HUDEP-2 (cell line): Measurements from ENCODE around the gene ANKRD17.

ENCODE experiments used
- DNase-seq, 76 experiments: peaks; one replicate each; lab custom pipeline; 2025; ENCODE audit not compliant: unreplicated experiment in 76 of 76; lab: John Stamatoyannopoulos, UW

Gene ANKRD17

DNA sequence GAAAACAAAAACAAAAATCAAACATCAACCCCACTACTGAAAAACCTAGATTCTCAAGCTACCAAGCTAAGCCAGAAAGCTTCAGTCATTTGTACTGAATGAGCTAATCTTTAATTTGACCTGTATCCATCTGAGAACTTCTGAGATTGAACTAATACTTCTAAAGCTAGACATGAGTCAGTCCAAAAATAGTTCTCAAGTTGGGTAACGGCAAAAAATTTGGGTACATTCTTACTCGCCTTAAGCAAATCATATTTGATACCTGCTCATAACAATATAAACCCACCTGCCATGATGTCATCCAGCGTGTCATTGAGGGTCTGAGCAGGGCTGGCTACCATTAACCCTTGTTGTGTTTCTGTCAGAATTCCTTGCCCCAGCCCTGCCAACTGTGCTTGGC lies 119.4 kb downstream of the ANKRD17 start:
- DNase-seq, result no peak

DNA sequence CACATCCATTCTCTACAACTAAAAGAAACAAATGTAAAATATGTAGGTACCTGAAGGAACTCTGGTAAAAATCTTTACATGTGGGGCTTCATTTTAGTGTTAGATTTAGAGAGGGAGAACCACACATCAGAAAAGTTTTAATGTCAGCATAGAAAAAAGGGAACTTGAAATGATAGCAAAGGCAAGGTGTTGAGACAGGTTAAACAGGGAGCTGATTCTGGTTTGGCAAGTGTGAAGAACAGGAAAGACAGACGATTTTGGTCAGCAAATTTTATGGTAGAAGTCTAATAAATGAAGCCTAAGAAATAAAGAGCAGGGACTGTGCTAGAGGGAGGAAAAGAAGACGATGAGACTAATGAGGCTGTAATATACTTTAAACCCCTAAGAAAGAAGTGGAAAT lies 121.5 kb downstream of the ANKRD17 start:
- no peak for DNase-seq

DNA sequence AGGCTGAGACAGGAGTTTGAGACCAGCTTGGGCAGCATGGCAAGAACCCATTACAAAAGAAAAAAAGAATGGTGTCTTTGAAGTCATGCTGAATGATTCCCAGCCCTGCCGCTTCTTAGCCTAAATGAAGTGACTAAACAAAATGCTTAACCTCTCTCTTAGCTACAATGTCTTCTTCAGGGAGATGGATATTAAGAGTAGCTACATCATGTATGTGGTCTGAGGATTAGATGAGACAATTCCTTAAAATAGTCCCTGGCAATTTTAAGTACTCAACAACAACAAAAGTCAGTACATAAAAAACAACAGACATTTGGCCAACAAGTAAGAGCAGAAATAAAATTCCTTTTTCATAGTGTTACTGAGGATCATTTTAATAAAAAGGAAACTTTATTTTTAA lies 124.8 kb downstream of the ANKRD17 start:
- DNase-seq, result no peak

DNA sequence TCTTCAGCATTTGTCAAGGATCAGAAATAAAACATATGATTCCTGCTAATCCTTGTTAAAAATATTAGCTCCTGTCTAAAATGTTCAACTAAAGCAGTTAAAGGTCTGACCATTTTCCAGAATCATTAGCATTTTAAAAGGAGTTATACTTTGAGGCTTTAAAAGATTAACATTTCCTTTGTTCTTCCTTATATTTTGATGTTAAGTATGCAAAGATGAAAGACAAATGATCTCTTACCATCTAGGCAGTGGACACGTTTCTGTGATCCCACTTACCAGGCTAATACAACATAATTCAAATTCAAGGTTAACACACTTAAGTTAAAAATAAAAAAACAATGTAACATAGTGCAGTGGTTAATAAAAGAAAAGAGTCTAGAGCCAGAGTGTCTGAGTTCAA lies 127.3 kb downstream of the ANKRD17 start:
- DNase-seq, result no peak

DNA sequence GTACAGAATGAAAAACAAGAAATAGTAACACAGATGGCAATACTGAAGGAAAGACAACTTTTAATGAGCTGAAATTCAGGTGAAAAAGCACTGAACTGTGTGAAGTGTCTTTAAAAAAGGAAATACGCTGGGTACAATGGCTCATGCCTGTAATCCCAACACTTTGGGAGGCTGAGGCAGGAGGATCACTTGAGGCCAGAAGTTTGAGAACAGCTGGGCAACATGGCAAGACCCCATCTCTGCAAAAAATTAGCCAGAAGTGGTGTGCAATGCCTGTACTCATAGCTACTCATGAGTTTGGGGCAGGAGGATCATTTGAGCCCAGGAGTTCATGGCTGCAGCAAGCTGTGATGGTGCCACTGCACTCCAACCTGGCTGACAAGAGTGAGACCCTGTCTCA lies 129.3 kb downstream of the ANKRD17 start:
- DNase-seq, result no peak

DNA sequence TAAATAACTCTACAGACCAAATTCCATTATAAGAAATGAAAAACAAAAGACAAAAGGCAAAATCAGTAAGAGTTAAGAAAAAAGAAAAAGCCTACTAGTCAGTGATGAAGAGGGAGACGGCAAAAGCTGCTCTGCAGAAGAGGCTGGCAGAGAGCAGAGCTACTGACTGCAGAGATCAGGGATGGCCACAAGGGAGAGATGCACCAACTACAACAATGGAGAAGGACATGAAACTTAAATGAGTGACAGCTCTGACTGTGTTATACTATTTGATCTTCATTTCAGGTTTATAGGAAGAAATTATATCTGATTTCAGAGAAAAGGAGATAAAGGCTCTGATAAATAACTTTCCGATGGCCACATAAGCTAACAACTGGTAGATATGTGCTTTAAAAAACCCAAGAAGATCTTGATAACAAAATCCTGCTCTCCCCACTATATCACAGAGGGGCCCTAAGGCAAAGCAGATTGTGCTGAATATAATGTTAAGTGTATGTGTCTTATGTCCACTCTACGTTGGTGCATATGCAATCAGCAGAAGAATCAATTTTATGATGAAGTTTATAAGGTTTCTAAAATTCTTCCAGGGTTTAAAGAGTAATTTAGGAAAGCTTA lies 130.7 kb downstream of the ANKRD17 start:
- DNase-seq, result peak in 30 of 76 experiments; percentile 0 to 48 (median 10)

DNA sequence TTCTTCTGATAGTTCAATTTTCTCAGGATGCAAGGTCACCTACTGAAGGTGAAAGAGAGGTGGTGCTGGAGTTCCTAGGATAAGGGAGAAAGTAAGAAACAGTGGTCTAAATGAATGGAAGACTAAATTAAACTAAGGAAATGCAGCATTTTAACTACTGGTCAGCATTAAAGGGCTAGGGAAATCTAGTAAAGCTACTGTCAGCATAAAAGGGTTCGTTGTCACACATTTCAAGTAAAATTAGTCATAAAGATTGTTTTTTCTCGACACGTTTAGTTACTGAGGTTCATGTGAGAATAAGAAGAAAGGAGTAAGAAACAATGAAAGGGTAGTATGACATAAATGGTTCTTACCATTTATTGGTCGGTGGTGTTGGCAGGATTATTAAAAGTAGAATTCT lies 149.1 kb downstream of the ANKRD17 start:
- DNase-seq, result no peak

DNA sequence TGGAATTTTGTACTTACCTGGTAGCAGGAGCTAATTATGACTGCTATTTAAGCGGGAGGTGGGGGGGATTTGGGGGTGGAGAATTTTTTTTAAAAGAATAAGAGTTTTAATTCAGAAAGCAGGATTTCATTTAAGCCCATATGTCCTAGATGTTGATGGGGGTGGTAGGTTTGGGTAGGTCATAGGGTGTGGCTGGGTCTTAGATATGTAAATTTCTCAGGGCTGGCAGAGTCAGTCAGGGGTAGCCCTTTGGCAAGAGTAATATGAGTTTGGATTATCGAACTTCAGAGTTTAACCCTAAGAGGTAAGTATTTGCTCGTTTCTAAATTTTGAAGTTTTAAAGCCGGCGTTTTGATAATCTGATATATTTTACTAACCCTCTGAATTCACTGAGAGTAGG lies 153.9 kb downstream of the ANKRD17 start:
- DNase-seq, result no peak

DNA sequence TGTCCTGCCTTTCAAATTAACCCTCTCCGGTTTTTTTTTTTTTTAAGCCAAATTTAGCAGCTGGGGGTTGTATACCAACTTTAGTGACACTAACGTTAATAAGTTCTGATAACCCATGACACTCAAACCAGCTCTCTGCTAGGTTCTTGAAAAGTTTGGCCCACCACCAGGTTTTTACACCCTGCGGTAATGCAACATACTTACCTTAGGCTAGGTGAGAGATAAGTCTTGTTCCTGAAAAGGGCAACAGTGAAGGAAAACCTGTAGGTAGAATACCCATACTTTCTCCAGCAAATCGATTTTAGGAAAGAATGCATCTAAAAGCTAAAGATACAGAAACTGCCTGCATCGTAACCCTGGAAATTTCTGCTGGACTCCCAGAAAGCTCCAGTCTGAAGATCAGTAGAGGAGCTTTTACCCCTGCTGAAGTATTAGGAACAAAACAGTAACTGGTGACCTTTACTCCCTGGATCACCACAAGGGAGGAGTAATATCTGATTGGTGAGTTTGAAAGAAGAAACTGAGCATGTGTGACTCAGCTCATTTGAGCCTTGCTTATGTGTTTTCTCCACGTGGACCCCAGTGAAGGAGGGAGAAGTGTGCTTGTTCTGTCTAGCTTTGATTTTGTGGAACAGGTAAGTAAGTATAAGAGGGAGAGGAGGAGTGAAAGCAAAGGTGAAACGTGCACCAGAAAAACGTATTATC lies 154.6 kb downstream of the ANKRD17 start:
- DNase-seq, result peak in 8 of 76 experiments; percentile 1 to 29 (median 10)

DNA sequence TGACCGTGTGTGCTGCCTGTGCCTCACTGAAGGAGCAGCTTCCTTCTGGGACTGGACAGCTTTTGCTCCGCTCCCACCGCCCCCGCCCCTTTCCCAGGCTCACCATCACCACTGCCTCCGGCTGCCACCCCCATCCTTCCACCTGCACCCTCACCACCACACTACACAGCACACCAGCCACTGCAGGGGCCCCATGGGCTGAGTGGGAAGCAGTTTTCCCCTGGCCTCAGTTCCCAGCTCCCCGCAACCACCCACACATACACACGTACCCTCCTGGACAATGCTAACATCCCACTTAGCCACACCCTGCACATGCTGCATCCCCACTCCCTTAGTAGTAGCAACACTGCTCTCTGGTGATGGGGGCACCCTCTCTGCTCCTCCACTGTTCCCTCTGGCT lies 159.5 kb downstream of the ANKRD17 start:
- no peak for DNase-seq

DNA sequence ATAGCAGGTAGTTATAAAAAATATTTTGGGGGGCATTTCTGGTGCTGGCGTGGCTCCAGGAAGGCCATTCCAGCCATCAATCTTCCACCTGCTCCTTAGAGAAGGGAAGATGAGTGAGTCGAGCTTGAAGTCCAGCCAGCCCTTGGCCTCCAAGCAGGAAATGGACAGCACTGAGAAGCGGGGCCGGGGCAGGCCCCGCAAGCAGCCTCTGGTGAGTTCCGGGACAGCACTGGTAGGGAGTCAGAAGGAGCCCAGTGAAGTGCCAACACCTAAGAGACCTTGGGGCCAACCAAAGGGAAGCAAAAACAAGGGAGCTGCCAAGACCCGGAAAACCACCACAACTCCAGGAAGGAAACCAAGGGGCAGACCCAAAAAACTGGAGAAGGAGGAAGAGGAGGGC lies 159.9 kb downstream of the ANKRD17 start:
- DNase-seq, result no peak

DNA sequence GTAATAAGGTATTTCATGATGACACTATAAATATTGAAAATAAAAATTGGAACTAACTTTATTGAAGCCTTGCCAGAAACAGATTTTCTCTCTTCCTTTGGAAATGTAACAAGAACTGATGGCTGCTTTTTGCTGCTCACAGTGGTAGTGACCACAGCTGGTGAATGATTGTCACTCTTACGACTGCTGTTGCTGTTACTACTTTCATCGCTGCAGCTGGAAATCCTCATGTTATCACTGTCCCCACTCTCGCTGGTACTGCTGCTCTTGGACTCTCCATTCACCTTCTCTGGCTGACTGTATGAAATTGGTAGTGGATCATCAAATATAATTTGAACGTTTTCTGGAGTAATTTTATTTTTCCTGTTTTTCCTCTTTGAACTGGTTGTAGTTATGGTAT lies 160.6 kb downstream of the ANKRD17 start:
- DNase-seq, result no peak

DNA sequence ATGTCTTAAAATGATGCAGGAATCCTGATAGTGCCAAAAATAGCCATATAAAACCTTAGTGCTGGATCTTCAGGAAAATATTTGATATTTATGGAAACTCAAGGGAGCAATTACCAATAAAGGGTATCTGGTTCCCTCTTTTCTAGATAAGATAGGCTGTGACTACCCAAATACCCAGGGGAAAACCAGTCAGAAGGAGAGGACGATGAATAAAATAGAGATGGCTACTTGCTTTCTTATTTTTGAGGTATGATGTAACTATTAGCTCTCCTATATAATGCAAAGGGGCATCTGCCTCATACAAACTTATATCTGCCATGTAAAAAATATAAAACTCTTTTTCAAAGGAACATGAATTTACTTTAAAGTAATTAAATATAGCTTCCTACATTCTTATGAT lies 165.7 kb downstream of the ANKRD17 start:
- DNase-seq, result no peak

DNA sequence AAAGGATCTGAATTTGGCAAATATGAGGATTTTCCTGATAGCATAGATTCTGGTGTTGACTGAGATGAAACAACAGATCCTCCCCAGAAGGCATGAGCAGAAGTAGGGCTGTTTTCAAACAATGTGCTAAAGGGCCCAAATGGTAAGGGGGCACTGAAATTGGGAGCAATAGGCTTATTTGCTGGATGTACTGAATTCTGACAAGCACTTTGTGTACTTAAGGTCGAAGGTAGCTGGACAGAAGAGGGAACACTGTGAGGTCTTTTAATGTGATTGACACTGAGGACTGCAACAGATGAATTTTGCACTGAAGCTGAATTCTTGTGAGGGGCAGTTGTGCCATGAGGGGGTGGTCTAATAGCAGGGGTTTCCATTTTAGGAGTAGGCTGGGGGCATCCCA lies 167.9 kb downstream of the ANKRD17 start:
- no peak for DNase-seq

DNA sequence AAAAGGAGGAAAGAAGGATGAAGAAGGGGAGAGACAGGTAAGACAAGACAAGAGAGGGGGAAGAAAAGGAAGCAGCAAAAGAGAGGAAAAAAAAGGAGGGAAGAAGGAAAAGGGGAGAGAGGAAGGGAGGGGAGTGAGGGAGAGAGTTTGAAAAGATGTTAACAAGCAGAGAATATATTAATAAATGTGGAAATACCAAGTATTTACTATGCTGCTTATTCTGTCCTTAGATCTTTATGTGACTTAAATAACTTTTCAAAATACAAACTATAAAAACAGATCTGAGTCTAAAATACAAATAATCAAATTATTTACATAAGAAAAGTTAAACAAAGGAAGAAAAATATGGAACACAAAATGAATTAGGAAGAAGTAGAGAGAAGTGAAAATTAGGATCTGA lies 170.7 kb downstream of the ANKRD17 start:
- DNase-seq, result no peak

DNA sequence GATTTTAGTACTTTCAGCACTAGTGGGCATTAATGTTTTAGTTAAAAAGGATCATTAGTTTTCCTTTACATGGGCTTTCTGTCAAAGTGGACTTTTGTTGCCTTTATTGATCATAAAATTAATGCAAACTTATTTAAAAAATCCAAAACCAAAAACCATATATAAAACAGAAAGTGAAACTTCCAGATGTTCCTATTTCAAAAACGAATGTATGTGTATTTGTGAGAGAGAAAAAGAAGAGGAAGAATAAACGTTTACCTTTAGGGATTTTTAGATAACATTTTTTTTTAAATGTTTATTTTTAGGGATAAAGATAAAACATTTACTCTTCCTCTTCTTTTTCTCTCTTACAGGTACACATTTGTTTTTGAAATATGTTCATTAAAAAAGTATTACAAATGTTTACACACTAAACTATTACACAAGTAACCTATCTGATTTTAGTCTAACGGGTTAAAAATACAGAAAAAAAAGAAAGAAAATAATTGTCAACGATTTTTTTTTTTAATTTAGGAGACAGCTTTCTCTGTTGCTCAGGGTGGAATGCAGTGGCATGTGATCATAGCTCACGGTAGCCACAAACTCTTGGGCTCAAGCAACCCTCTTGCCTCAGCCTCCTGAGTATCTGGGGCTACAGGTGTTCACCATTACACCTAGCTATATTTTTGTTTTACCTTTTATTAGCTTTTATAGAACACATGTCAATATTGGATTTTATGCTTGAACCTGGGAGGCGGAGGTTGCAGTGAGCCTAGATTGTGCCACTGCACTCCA lies 172.3 kb downstream of the ANKRD17 start:
- no peak for DNase-seq

DNA sequence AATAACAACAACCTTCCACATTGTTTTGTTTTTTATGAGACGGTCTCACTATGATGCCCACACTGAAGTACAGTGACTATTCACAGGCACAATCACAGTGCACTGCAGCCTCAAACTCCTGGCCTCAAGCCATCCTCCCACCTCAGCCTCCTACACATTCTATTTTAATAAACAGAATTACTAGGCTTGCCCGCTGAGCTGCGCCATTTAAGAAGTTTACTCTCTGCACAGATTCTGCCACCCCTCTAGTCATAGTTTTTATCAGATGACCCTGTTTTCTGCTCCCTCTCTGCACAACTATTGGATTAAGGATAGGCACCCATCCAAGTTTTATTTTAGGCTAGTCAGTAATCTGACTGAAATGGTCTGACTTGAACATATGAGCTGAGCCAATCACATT lies 177.8 kb downstream of the ANKRD17 start:
- DNase-seq, result peak in 5 of 76 experiments; percentile 4 to 27 (median 21)

DNA sequence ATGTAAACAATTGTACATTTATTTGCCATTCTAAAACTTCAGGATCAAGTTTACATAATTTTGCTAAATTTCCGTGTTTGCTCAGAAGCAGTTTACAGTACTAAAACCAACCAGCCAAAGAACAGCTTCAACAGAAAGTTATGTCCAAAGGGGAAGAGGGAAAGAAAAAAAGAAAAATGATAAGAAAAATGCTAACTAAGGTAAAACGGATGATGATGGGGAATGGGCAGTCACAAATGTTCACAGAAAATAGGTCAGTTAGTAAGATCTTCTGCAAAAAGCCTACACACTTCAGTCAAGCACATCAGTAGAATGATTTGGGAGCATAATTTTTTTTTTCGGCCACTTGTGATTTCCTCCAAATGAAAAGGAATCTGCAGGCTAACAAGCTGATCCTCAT lies 182.8 kb downstream of the ANKRD17 start:
- no peak for DNase-seq

DNA sequence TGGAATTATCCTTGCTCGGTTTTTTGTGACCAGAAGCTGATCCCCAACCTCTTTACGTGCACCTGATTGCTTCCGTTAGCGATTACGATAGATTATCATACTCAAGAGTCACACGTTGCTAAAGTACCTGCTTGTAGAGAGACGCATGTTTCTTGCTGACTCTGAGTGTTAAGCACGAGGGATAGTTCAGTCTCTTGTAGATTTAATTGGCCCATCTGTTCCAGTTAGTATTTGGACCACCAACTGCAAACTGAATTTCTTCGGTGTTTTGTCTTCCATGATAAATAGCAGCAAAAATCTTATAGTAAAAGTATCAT lies 188.6 kb downstream of the ANKRD17 start:
- DNase-seq, result peak in 3 of 76 experiments; percentile 36 to 46 (median 41)

DNA sequence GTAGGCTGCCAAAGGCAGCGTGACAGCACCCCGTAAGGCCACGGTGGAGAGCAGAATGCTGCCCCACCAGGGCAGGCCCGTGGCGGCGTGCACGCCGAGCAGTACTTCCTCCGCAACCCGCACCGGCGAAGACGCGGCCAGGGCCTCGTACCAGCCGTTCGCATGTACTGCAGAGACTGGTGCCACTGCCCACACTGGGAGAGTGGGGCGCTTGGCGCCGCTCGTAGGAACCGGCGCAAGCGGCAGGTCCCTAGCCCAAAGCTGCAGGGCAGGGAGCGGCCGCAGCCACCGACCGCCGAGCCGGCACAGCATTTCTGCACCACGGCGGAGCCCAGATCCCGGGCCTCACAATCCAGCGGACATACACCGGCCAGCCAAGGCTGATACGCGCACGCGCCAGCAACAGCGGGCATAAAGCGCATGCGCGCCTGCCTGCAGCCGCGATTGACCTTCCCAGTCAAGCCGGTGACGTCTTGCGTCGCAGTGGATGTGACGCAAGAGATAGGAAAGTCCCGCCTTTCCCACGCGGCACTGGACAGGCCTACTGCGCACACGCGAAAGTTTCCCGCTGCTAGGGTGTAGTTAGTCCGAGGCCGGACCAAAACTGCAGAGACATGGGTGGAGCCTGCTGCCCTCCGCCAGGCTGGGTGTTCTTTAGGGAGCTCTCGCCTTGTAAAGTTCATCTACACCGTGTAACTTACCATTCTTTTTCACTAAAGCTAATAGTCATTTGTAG lies 189.1 kb downstream of the ANKRD17 start, which contains the start of gene COX18:
COX18 (minus strand) TSS at position 379 of the 736 bp plus-strand sequence; CDS start at position 312, 67 bp downstream.
- peak; percentile 47 to 98 (median 94) for DNase-seq
